GM19397 (cell line): ENCODE data around the gene TIAM1.

ENCODE experiments used
- ATAC-seq: cut with Tn5 transposase; IDR thresholded peaks from one replicate; pipeline ENCODE4 v1.9.1; 2021; ENCODE audit warnings: mild to moderate bottlenecking, moderate library complexity; ENCODE audit not compliant: unreplicated experiment

TIAM1 gene

DNA sequence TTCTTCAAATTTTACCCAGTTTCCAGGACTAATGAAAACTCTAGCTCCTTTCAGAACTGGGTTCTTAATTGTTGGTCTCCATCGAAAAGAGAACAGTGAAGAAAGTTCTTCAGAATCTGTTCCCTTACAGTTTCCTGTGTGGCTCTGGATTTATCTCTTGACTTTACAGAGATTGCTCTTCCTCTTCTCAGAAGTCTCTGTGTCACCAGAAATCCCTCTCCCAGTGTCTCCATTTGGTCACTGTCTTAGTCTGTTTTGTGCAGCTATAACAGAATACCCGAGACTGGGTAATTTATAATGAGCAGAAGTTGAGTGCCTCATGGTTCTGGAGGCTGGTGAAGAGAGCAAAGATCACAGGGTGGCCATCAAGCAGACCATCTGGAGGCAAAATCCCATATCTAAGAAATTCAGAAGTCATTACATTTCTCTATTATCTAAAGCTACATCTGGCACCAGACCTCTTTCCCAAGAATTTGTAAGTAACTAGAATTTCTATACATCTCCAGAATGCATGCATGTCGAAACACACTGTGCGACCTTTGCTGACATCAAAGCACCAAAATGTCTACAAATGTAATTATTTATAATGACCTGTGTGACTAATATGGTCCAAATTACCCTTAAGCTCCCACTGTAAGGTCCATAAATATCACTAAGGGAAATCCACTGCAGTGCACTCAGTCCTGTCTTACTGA, 240.3 kb downstream of the TIAM1 start:
- no peak for ATAC-seq

DNA sequence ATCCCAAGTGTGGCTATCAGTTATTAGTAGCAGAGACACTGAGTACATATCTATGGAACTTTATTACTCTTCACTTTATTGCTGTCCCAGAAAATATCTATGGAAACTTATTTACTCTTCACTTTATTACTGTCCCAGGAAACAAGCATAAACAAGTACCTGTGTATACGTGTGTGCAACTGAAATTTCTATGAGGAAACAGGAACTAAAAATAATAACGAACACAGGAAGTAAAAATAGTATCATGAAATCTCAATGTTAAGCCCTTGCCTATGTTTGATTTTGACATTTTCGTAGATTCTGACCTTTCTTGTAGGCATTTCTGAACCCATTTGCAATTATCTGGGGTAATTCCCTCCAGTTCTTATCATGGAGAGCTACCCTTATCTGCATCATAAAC, 240.9 kb downstream of the TIAM1 start:
- no peak for ATAC-seq

DNA sequence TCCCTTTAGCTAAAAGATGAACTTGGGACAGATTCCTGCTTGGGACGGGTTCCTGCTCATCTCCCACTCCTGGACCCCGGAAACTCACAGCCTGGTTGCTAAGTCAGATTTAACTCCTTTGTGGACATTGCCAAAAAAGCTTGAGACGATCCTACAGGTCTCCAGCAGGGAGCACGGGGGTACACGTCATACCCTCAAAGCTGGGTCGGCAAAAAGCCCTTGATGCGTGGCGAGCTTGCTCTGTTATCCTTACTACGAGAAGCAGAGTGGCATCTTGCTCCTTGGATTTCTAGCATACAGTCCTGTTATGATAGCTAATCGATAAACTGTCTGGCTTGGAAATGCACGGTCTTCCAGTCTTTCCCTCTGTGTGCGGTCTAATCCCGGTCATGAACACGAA, 244.9 kb downstream of the TIAM1 start:
- ATAC-seq = no peak

DNA sequence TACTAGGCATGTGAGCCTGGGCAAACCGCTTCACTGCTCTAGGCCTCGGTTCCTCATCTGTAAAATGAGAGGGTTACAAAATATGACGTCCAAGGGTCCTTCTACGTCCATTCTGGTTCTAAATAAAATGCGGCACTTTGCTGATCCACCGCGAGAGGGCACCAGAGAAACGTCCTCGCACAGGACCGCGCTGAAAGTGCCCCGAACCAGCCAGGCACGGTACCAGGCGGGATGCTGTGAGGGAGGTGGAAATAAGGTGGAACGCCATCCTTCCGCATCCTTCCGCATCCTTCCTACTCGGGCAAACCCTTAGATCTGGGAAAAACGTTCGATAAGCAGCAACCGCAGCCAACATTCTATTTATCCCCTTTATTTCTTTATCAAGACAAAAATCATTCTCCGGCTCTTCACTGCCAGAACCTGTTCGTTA, 245.5 kb downstream of the TIAM1 start:
- ATAC-seq = peak; percentile 69

DNA sequence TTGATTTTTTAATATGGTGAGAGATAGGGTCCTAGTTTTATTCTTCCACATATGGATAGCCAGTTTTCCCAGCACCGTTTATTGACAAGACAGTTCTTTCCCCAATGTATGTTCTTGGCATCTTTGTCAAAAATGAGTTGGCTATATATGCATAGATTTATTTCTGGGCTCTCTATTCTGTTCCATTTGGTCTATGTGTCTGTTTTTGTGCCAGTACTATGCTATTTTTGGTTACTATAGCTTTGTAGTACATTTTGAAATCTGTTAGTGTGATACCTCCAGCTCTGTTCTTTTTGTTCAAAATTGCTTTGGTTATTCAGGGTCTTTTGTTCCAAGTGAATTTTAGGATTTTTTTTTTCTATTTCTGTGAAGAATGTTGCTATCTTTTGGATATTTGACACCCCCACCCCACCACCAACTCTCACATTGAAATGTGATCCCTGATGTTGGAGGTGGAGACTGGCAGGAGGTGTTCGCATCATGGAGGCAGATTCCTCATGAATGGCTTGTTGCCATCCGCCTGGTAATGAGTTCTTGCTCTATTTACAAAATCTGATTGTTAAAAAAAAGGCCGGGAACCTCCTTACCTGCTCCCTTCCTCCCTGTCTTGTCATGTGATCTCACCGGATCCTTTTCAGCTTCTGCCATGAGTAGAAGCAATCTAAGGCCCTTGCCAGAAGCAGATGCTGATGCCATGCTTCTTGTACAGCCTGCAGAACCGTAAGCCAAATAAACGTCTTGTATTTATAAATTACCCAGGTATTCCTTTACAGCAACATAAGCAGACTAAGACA, 251.0 kb downstream of the TIAM1 start:
- ATAC-seq = no peak

DNA sequence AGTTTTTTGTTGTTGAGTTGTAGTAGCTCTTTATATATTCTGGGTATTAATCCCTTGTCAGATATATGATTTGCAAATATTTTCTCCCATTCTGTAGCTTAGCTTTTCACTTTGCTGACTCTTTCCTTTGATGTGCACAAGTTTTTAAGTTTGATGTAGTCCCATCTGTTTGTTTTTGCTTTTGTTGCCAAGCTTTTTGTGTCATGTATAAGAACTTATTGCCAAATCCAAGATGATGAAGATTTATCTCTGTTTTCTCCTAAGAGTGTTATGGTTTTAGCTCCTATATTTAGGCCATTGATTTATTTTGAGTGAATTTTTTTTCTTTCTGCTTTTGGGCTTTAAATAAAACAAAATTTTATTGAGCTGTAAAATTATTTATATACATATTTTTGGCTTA, 253.7 kb downstream of the TIAM1 start:
- ATAC-seq = no peak

DNA sequence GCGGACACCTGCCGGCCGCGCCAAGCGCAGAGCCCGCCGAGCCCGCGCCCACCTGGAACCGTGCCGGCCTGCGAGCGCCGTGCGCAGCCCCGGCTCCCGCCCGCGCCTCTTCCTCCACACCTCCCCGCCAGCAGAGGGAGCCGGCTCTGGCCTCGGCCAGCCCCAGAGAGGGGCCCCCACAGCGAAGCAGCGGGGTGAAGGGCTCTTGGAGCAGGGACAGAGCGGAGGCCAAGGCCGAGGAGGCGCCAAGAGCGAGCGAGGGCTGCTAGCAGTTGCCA, 255.6 kb downstream of the TIAM1 start:
- ATAC-seq = no peak

DNA sequence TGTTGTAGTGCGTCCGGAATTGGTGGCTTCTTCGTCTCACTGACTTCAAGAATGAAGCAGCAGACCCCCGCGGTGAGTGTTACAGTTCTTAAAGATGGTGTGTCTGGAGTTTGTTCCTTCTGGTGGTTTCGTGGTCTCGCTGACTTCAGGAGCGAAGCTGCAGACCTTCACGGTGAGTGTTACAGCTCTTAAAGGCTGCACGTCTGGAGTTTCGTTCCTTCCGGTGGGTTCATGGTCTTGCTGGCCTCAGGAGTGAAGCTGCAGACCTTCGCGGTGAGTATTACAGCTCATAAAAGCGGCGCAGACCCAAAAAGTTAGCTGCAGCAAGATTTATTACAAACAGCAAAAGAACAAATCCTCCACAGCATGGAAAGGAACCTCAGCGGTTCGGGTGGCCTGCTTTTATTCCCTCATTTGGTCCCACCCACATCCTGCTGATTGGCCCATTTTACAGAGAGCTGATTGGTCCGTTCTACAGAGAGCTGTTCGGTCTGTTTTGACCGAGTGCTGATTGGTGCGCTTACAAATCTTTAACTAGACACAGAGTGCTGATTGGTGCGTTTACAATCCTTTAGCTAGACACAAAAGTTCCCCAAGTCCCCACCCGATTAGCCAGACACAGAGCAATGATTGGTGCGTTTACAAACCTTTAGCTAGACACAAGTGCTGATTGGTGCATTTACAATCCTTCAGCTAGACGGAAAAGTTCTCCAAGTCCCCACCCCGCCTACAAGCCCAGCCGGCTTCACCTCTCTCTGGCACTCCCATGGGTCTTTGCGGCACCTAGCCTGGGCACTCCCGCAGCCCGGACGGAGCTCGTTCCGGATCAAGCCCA, 256.2 kb downstream of the TIAM1 start:
- ATAC-seq = no peak

DNA sequence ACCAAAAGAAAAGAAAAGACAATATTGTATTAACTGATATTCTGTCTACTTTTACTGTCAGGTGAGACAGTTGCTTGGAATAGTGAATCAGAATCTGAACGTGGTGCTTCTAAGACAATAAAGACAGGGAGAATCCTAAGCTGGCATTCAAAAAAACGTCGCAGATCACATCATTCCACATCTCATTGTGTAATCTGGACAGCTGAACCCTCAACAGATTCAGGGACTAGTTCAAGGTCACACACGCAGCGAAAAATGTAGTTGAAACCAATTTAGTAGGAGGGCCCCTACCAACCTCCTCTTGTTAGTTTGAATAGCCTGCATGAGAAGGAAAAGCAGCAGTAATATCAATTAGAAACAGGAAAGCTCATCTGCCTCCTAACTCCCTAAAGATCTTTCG, 259.4 kb downstream of the TIAM1 start:
- ATAC-seq = no peak

DNA sequence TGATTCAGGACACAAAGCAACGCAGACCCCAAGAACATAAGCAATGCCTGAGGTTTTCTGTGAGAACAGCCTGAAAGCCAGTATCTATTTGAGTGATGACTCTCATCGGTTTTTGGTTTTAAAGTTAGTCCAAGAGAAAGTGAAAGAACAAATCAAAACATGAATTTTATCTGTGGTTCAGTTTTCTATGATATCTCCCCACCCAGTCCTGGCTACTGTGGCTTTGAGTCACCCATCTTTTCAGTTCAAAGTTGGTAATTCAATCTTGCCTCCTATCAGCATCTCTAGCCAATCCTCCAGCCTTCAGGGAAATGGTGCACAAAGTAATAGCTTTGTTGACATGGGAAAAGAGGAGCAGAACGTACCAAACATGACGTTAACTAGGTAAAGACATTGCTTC, 265.3 kb downstream of the TIAM1 start:
- ATAC-seq = peak; percentile 64

DNA sequence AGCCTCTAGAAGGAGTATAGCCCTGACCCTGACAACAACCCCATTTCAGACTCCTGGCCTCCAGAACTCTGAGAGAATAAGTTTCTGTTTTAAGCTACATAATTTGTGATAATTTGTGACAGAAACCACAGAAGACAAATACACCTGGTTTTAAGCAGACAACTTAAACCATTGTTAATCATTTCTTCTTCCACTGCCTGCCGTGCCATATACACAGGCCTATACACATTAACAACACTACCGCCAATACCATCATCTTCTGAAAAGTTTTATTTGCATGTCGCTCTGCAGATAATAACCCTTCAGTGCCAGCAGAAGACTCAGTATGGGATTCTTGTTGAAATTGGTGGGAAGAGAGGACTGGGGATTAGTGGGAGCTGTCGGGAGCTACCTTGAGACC, 265.8 kb downstream of the TIAM1 start:
- peak; percentile 50 for ATAC-seq

DNA sequence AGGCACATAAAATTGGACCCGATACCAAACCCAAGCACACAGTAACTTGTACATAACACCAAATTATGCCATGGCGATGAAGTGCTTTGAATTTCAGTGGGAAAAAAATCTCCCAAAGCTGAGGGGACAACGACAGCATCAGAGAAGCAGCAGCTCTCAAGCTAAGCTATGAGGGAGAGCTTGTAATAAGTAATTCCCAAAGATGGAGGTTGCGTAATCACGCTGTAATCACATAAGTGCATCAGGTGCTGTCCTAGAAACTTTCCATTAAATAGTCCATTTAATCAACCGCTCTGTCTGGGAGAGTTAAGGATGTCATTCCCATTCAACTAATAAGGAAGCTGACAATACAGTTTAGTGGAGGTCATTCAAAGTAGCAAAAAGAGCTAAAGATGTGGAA, 268.2 kb downstream of the TIAM1 start:
- ATAC-seq = no peak

DNA sequence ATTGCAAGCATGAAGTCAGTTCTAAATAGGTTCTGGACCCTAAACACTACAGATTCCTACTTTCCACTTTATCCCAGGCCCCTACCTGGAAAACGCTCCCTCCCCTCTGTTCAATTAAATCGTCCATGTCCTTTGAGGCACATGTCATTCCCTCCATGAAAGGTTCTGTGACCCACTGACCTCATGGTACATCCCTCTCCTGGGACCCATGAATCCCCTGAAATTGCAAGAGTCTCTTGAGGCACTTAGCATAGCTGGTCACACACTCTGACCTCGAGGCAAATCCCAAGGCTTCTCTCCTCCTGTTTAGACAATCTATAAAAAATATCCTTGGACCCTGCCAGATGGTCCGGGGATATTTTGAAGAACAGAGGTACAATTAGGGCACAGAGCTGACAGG, 271.5 kb downstream of the TIAM1 start:
- ATAC-seq = no peak
